ENCODE results near the gene TSPAN12. TPM values are rescaled to one million over a fixed set of nuclear protein-coding genes. Genes with fewer than 3 reads are reported as not detected.

Gene TSPAN12
- polyA plus RNA-seq, 1 donor (not counting 4 experiments of a cell fraction or from before 2014, with no cell fraction given), result 0.47 TPM

- no peaks in the 10 kb centered on the region for H3K9me3 ChIP-seq (ENCODE audit: control insufficient read depth, low read depth, low read length)
- H3K4me2 ChIP-seq (ENCODE audit: control insufficient read depth, extremely low read depth, insufficient read depth, low read depth, low read length), result no peak overlapping the region
- H3K36me3 ChIP-seq (ENCODE audit: control insufficient read depth in 2 of 2, extremely low read depth in 1 of 2, insufficient read depth in 2 of 2, low read length in 2 of 2), result no peaks in the 10 kb centered on the region
- H3K4me1 ChIP-seq (ENCODE audit: control insufficient read depth, extremely low read depth, insufficient read depth, low read length), result no peaks in the 10 kb centered on the region
- dilution Hi-C loops (cut with MboI; ENCODE audit: extremely low pct_ligation_motif_present, low sequenced_read_pairs), result no loop called here
- H3K9ac ChIP-seq (ENCODE audit: control insufficient read depth, extremely low read depth, insufficient read depth, low read length), result no peak overlapping the region
- no peaks in the 10 kb centered on the region for H4K20me1 ChIP-seq (ENCODE audit: control insufficient read depth, extremely low read depth, insufficient read depth, low read length)
- no peak overlapping the region for H3K27ac ChIP-seq (ENCODE audit: control insufficient read depth, insufficient read depth, low read length)
- H3K9me1 ChIP-seq (ENCODE audit: control insufficient read depth, extremely low read depth, insufficient read depth, low read length), result no peaks in the 10 kb centered on the region
- DNase-seq (ENCODE audit: low read depth, low spot score) (no peak), FAIRE-seq (no peak)
- H3K27me3 ChIP-seq (ENCODE audit: control insufficient read depth, extremely low read depth, insufficient read depth, low read length), result peaks cover under 1% of the 10 kb centered on the region
- TF ChIP-seq EZH2 (IDR thresholded peaks at IDR 0.05; ENCODE audit: low read length), result no peak
- no peak for TF ChIP-seq CTCF (optimal IDR thresholded peaks at IDR 0.05 in 1 of 3, IDR thresholded peaks at IDR 0.05 in 1 of 3, conservative IDR thresholded peaks at IDR 0.05 in 1 of 3; ENCODE audit: extremely low read depth in 1 of 3, insufficient read depth in 2 of 3, low read length in 3 of 3)
- no peak overlapping the region for H2AFZ ChIP-seq (ENCODE audit: control insufficient read depth, low read length)
- no peak overlapping the region for H3K4me3 ChIP-seq (ENCODE audit: control insufficient read depth in 2 of 3, extremely low read depth in 1 of 3, insufficient read depth in 2 of 3, low read depth in 1 of 3, low read length in 3 of 3)
- H3K79me2 ChIP-seq (ENCODE audit: control insufficient read depth, insufficient read depth, low read length), result no peaks in the 10 kb centered on the region
These were observed 11.8 kb upstream of the TSPAN12 start for GRCh38 chr7:120869700-120870099.

- FAIRE-seq (no peak), DNase-seq (ENCODE audit: low read depth, low spot score) (no peak)
- no peak overlapping the region for H3K27ac ChIP-seq (ENCODE audit: control insufficient read depth, insufficient read depth, low read length)
- peaks cover 3% of the 10 kb centered on the region for H3K27me3 ChIP-seq (ENCODE audit: control insufficient read depth, extremely low read depth, insufficient read depth, low read length)
- no peaks in the 10 kb centered on the region for H4K20me1 ChIP-seq (ENCODE audit: control insufficient read depth, extremely low read depth, insufficient read depth, low read length)
- H3K4me2 ChIP-seq (ENCODE audit: control insufficient read depth, extremely low read depth, insufficient read depth, low read depth, low read length), result no peak overlapping the region
- no peaks in the 10 kb centered on the region for H3K36me3 ChIP-seq (ENCODE audit: control insufficient read depth in 2 of 2, extremely low read depth in 1 of 2, insufficient read depth in 2 of 2, low read length in 2 of 2)
- H2AFZ ChIP-seq (ENCODE audit: control insufficient read depth, low read length), result no peak overlapping the region
- TF ChIP-seq EZH2 (IDR thresholded peaks at IDR 0.05; ENCODE audit: low read length) (no peak), CTCF (optimal IDR thresholded peaks at IDR 0.05 in 1 of 3, IDR thresholded peaks at IDR 0.05 in 1 of 3, conservative IDR thresholded peaks at IDR 0.05 in 1 of 3; ENCODE audit: extremely low read depth in 1 of 3, insufficient read depth in 2 of 3, low read length in 3 of 3) (no peak)
- no peaks in the 10 kb centered on the region for H3K79me2 ChIP-seq (ENCODE audit: control insufficient read depth, insufficient read depth, low read length)
- no peaks in the 10 kb centered on the region for H3K9me1 ChIP-seq (ENCODE audit: control insufficient read depth, extremely low read depth, insufficient read depth, low read length)
- H3K4me1 ChIP-seq (ENCODE audit: control insufficient read depth, extremely low read depth, insufficient read depth, low read length), result no peaks in the 10 kb centered on the region
- no peak overlapping the region for H3K9ac ChIP-seq (ENCODE audit: control insufficient read depth, extremely low read depth, insufficient read depth, low read length)
- no peaks in the 10 kb centered on the region for H3K9me3 ChIP-seq (ENCODE audit: control insufficient read depth, low read depth, low read length)
- H3K4me3 ChIP-seq (ENCODE audit: control insufficient read depth in 2 of 3, extremely low read depth in 1 of 3, insufficient read depth in 2 of 3, low read depth in 1 of 3, low read length in 3 of 3), result no peak overlapping the region
- dilution Hi-C loops (cut with MboI; ENCODE audit: extremely low pct_ligation_motif_present, low sequenced_read_pairs), result no loop called here
These were observed 10.0 kb upstream of the TSPAN12 start for GRCh38 chr7:120867932-120868331.
